ENCODE measurements around the gene BCL2L14.
A peak's percentile ranks its signal among the peaks of the same experiment; 100 is the strongest.

BCL2L14 gene

GRCh38 chr12:12056951-12057350 lies 13.8 kb upstream of the BCL2L14 start:
- no peak for DNase-seq

- DNase-seq: no peak
These were observed 6.1 kb upstream of the BCL2L14 start for GRCh38 chr12:12064596-12064995.

GRCh38 chr12:12068751-12069150 lies 2.0 kb upstream of the BCL2L14 start:
- DNase-seq: no peak

GRCh38 chr12:12069821-12070548 lies 754 bp upstream of the BCL2L14 start:
- no peak for DNase-seq

GRCh38 chr12:12072064-12072760 lies 1.5 kb downstream of the BCL2L14 start:
- no peak for DNase-seq

GRCh38 chr12:12079291-12079690 lies 8.6 kb downstream of the BCL2L14 start:
- DNase-seq: no peak

GRCh38 chr12:12081836-12082497 lies 11.2 kb downstream of the BCL2L14 start:
- DNase-seq: peak in 1 of 14 donors; percentile 11

GRCh38 chr12:12083688-12084087 lies 12.9 kb downstream of the BCL2L14 start:
- no peak for DNase-seq

- no peak for DNase-seq
These were observed 15.6 kb downstream of the BCL2L14 start for GRCh38 chr12:12086362-12086761.

GRCh38 chr12:12086973-12087692 lies 16.4 kb downstream of the BCL2L14 start:
- no peak for DNase-seq

- DNase-seq: no peak
These were observed 16.9 kb downstream of the BCL2L14 start for GRCh38 chr12:12087693-12088034.

- DNase-seq: no peak
These were observed 17.4 kb downstream of the BCL2L14 start for GRCh38 chr12:12088147-12088546.

- DNase-seq: no peak
These were observed 18.0 kb downstream of the BCL2L14 start for GRCh38 chr12:12088761-12089160.

GRCh38 chr12:12091071-12091470 lies 20.3 kb downstream of the BCL2L14 start:
- no peak for DNase-seq

GRCh38 chr12:12091977-12092663 lies 21.4 kb downstream of the BCL2L14 start:
- DNase-seq: no peak

- no peak for DNase-seq
These were observed 23.7 kb downstream of the BCL2L14 start for GRCh38 chr12:12094481-12094880.

GRCh38 chr12:12095021-12095420 lies 24.3 kb downstream of the BCL2L14 start:
- DNase-seq: no peak

GRCh38 chr12:12097891-12098690 lies 27.4 kb downstream of the BCL2L14 start:
- no peak for DNase-seq

- DNase-seq: no peak
These were observed 27.9 kb downstream of the BCL2L14 start for GRCh38 chr12:12098691-12099015.

- no peak for DNase-seq
These were observed 28.4 kb downstream of the BCL2L14 start for GRCh38 chr12:12099102-12099501.

- no peak for DNase-seq
These were observed 36.9 kb downstream of the BCL2L14 start for GRCh38 chr12:12107678-12108077.
